ENCODE data around the gene GPR4. TPM values are rescaled to one million over a fixed set of nuclear protein-coding genes. Genes with fewer than 3 reads are reported as not detected.

GPR4 gene
- total RNA-seq: 1 to 10 TPM in 2 of 4 donors, under 1 TPM in 2; 0.49 to 2.4 (median 1.6) TPM

- H3K27ac ChIP-seq: no peak within 1 kb of the TSS
- H3K4me1 ChIP-seq: peaks cover 46% of the 10 kb centered on the region
- WGBS: 3% methylated on average over 28 of the region's 52 CpGs
- no peaks in the 10 kb centered on the region for H3K36me3 ChIP-seq
- DNase-seq (ENCODE audit: low spot score in 2 of 2): no peak
- TF ChIP-seq EP300 (IDR thresholded peaks at IDR 0.05) (no peak), POLR2AphosphoS5 (IDR thresholded peaks at IDR 0.05) (no peak), CTCF (IDR thresholded peaks at IDR 0.05) (no peak), POLR2A (IDR thresholded peaks at IDR 0.05) (no peak)
- H3K27me3 ChIP-seq: peaks cover 64% of the 10 kb centered on the region
- no peaks in the 10 kb centered on the region for H3K9me3 ChIP-seq
- H3K4me3 ChIP-seq: peak within 1 kb of the TSS; percentile 44
Measured at GRCh38 chr19:45601524-45602374, at the start of gene GPR4. Gene GPR4, minus strand, starts transcription at chr19:45602212. Its CDS starts 10,346 bp downstream, at chr19:45591866.

DNA sequence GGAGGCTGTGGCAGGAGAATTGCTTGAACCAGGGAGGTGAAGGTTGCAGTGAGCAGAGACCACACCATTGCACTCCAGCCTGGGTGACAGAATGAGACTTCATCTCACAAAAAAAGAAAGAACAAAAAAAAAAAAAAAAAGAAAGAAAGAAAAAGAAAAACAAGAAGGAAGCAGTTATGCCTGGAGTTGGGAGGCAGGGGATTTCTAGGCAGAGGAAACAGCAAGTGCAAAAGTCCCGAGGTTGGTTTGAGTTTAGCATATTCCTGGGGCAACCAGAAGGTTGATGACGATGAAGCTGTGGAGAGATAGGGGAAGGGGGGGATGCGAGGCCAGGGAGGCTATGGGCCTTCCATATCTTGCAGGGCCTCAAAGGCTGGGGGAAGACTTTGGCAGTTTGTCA is 48.7 kb upstream of the GPR4 start:
- H3K27me3 ChIP-seq: peaks cover 6% of the 10 kb centered on the region
- no peak overlapping the region for H3K27ac ChIP-seq
- H3K9me3 ChIP-seq: no peaks in the 10 kb centered on the region
- no peak for DNase-seq (ENCODE audit: low spot score in 2 of 2)
- H3K4me3 ChIP-seq: no peak overlapping the region
- TF ChIP-seq EP300 (IDR thresholded peaks at IDR 0.05) (no peak), POLR2A (IDR thresholded peaks at IDR 0.05) (no peak), CTCF (IDR thresholded peaks at IDR 0.05) (no peak), POLR2AphosphoS5 (IDR thresholded peaks at IDR 0.05) (no peak)
- WGBS: 74% methylated on average over 3 of the region's 3 CpGs
- peaks cover 4% of the 10 kb centered on the region for H3K4me1 ChIP-seq
- no peaks in the 10 kb centered on the region for H3K36me3 ChIP-seq

DNA sequence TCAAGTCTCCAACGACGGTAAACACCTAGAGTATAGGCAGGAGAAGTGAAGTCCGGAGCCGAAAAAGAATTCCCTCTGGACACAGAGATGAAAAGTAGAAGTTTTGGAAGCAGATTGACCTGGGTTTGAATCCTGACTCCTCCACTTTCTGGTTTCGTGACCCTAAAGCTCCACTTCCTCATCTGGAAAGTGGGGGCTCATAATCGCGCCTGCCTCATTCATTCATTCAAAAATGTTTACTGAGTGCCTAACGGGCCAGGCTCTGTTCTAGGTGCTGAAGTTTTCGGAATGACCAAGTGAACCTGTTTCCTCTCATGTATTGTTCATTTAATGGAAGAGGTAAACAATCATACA is 44.3 kb upstream of the GPR4 start:
- no peaks in the 10 kb centered on the region for H3K9me3 ChIP-seq
- peaks cover 20% of the 10 kb centered on the region for H3K27me3 ChIP-seq
- H3K4me3 ChIP-seq: no peak overlapping the region
- TF ChIP-seq EP300 (IDR thresholded peaks at IDR 0.05) (no peak), POLR2AphosphoS5 (IDR thresholded peaks at IDR 0.05) (no peak), POLR2A (IDR thresholded peaks at IDR 0.05) (no peak), CTCF (IDR thresholded peaks at IDR 0.05) (no peak)
- H3K36me3 ChIP-seq: no peaks in the 10 kb centered on the region
- no peak overlapping the region for H3K27ac ChIP-seq
- peaks cover 33% of the 10 kb centered on the region for H3K4me1 ChIP-seq
- no peak for DNase-seq (ENCODE audit: low spot score in 2 of 2)
- WGBS: 15% methylated on average over 8 of the region's 9 CpGs

GRCh38 chr19:45645631-45646344 is 43.8 kb upstream of the GPR4 start:
- Histone ChIP-seq H3K27ac (no peak overlapping the region), H3K9me3 (no peaks in the 10 kb centered on the region), H3K4me3 (peak overlapping the region; percentile 27), H3K27me3 (peaks cover 20% of the 10 kb centered on the region), H3K36me3 (no peaks in the 10 kb centered on the region), H3K4me1 (peaks cover 37% of the 10 kb centered on the region)
- DNase-seq (ENCODE audit: low spot score in 2 of 2): peak; percentile 78 to 86
- TF ChIP-seq EP300 (IDR thresholded peaks at IDR 0.05) (no peak), POLR2AphosphoS5 (IDR thresholded peaks at IDR 0.05) (no peak), POLR2A (IDR thresholded peaks at IDR 0.05) (no peak), CTCF (IDR thresholded peaks at IDR 0.05) (no peak)
- WGBS: 1% methylated on average over 23 of the region's 27 CpGs

DNA sequence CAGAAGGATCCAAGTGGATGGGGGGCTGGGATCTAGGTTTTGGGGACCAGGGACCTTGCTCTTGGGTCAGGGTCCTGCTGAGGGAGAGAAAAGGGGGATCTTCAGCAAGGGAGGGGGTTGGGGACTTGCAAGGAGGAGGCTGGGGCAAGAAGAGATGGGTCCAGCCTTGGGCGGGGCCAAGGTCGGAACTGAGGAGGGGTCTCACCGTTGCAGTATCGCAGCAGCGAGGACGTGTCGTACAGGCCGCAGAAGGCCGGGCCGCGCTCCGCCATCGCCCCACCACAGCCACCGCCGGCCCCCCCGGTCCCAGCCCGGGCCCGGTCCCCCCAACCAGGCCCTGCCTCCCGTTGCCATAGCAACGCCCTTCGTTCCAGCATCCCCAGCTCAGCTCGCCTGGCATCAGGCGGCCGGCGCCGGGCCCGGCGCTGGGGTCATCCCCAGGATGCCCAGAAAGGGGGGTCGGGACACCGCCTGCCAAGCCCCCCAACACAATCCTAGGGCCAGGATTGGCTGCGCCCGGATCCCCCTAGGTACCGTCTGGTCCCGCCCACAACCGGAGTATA is 43.1 kb upstream of the GPR4 start:
- Histone ChIP-seq H3K9me3 (no peaks in the 10 kb centered on the region), H3K27ac (no peak overlapping the region), H3K36me3 (no peaks in the 10 kb centered on the region), H3K27me3 (peaks cover 20% of the 10 kb centered on the region), H3K4me1 (peaks cover 43% of the 10 kb centered on the region), H3K4me3 (peak overlapping the region; percentile 27)
- TF ChIP-seq POLR2AphosphoS5 (IDR thresholded peaks at IDR 0.05) (no peak), CTCF (IDR thresholded peaks at IDR 0.05) (no peak), POLR2A (IDR thresholded peaks at IDR 0.05) (no peak), EP300 (IDR thresholded peaks at IDR 0.05) (no peak)
- no peak for DNase-seq (ENCODE audit: low spot score in 2 of 2)
- WGBS: 30% methylated on average over 5 of the region's 35 CpGs
